ENCODE data around the gene SPATA33.

DNA sequence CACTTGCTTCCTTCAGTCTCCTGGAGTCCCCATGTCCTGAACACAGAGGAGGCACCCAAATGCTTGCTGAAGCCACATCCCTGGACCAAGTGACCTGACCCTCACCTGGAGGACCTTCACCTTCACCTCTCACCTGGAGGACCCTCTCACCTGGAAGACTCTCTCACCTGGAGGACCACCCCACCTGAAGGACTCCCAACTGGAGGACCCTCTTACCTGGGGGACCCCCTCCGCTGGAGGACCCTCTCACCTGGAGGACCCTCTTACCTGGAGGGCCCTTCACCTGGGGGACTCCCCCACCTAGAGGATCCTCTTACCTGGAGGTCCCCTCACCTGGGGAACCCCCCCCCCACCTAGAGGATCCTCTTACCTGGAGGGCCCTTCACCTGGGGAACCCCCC is 28.3 kb downstream of the SPATA33 start:
- TF ChIP-seq YY1 (IDR thresholded peaks at IDR 0.05; ENCODE audit: insufficient read depth, insufficient read length) = no peak
- no peak for TF ChIP-seq ZNF274 (IDR thresholded peaks at IDR 0.05; ENCODE audit: low read depth, low read length)
- TF ChIP-seq SUZ12 (IDR thresholded peaks at IDR 0.05; ENCODE audit: extremely low read depth, insufficient read depth, insufficient read length) = no peak
